ENCODE data around the gene TNFRSF9.

The TNFRSF9 gene

GRCh38 chr1:7940745-7941436, at the start of gene TNFRSF9:
Gene TNFRSF9 (minus strand): TSS chr1:7940839. CDS start chr1:7939994, 845 bp downstream.
- CTCF ChIA-PET, result interaction anchor here (0.5 to 1.7 kb wide), 2 partner anchors 39 to 187 kb away, joined by 3 to 4 read pairs; no protein-coding TSS in a partner anchor
- H3K4me1 Mint-ChIP-seq, result peaks cover 27% of the 10 kb centered on the region
- H3K9me3 Mint-ChIP-seq, result no peaks in the 10 kb centered on the region
- no peaks in the 10 kb centered on the region for H3K36me3 Mint-ChIP-seq
- peak within 1 kb of the TSS; percentile 45 for H3K4me3 Mint-ChIP-seq
- peaks cover 52% of the 10 kb centered on the region for H3K27me3 Mint-ChIP-seq
- no peak within 1 kb of the TSS for H3K27ac Mint-ChIP-seq
- DNase-seq, result peak; percentile 39

DNA sequence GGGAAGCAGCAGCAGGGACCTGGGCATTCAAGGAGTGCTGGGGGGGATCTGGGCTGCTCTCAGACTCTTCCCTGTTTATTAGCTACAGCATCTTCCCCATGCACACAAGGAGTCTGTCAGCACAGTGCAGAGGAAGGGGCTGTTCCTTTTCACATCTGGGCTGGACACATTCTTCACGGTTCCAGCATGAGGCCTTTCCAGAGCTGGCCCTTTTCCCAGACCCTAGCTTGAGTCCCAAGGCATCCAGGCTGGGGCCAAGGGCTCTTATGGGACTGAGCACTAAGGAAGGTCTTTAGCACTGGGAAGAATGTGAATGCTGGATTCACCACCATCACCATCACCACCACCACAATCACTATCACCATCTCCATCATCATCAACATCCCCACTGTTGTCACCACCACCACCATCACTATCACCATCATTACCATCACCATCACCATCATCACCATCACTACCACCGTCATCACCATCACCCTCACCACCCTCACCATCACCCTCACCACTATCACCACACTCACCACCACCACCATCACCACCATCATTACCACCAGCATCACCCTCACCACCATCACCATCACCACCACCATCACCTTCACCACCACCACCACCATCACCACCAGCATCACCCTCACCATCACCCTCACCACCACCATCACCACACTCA, 49.3 kb upstream of the TNFRSF9 start:
- H3K27ac Mint-ChIP-seq, result peak overlapping the region; percentile 4
- no peak for DNase-seq
- no peak overlapping the region for H3K4me3 Mint-ChIP-seq
- CTCF ChIA-PET, result no interaction called here
- H3K36me3 Mint-ChIP-seq, result peaks cover 21% of the 10 kb centered on the region
- no peaks in the 10 kb centered on the region for H3K27me3 Mint-ChIP-seq
- no peaks in the 10 kb centered on the region for H3K9me3 Mint-ChIP-seq
- H3K4me1 Mint-ChIP-seq, result no peaks in the 10 kb centered on the region

GRCh38 chr1:7988576-7988975, 47.9 kb upstream of the TNFRSF9 start:
- Mint-ChIP-seq H3K9me3 (no peaks in the 10 kb centered on the region), H3K27me3 (no peaks in the 10 kb centered on the region), H3K27ac (no peak overlapping the region), H3K36me3 (peaks cover 32% of the 10 kb centered on the region), H3K4me3 (no peak overlapping the region), H3K4me1 (no peaks in the 10 kb centered on the region)
- no peak for DNase-seq
- CTCF ChIA-PET, result interaction anchor here (0.7 to 1.5 kb wide), 2 partner anchors 13 to 88 kb away, joined by 3 to 9 read pairs; no protein-coding TSS in a partner anchor

GRCh38 chr1:7987528-7987927, 46.9 kb upstream of the TNFRSF9 start:
- H3K4me1 Mint-ChIP-seq, result peaks cover under 1% of the 10 kb centered on the region
- H3K36me3 Mint-ChIP-seq, result peaks cover 36% of the 10 kb centered on the region
- no peak for DNase-seq
- no peak overlapping the region for H3K4me3 Mint-ChIP-seq
- no peaks in the 10 kb centered on the region for H3K27me3 Mint-ChIP-seq
- H3K9me3 Mint-ChIP-seq, result no peaks in the 10 kb centered on the region
- CTCF ChIA-PET, result interaction anchor here (1.5 kb wide), 1 partner anchor 12 kb away, joined by 9 read pairs; no protein-coding TSS in a partner anchor
- H3K27ac Mint-ChIP-seq, result no peak overlapping the region

DNA sequence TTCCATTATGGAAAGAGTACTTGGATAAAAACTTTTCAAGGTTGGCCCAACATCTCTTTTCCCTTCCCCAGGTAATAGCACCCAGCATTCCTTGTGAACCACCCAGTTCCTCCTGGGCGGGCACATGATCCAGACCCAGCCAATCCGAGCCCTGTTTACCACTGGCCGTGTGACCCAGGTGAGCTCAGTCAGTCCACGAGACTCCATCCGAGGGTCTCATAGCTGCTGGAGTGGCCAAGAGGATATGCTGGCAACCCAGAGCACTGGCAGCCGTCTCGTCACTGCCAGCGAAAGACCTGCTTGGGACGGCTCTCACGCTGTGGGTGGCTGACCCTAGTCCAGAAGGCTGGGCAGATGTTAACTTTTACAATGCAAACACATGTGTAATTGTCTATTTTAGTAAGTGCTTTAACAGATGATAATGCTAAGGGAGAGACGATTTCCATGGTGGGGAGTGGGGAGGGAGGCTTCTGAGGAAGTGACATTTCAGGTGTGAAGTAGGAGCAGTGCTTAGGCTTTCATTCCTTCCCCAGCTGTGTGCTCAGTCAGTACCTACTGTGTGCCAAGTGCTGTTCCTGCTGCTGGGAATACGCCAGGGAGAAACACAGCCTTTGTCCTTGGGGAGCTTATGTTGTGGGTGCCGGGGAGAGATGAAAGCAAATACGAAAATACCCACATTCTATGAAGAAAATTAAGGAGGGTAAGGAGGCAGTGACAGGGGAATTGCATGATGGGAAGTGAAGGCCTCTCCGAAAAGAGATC, 45.4 kb upstream of the TNFRSF9 start:
- DNase-seq, result no peak
- no peaks in the 10 kb centered on the region for H3K27me3 Mint-ChIP-seq
- peaks cover 4% of the 10 kb centered on the region for H3K4me1 Mint-ChIP-seq
- H3K4me3 Mint-ChIP-seq, result no peak overlapping the region
- H3K9me3 Mint-ChIP-seq, result no peaks in the 10 kb centered on the region
- peak overlapping the region; percentile 39 for H3K27ac Mint-ChIP-seq
- peaks cover 38% of the 10 kb centered on the region for H3K36me3 Mint-ChIP-seq
- CTCF ChIA-PET, result no interaction called here

GRCh38 chr1:7984811-7985210, 44.2 kb upstream of the TNFRSF9 start:
- no peak overlapping the region for H3K27ac Mint-ChIP-seq
- H3K4me3 Mint-ChIP-seq, result no peak overlapping the region
- H3K36me3 Mint-ChIP-seq, result peaks cover 38% of the 10 kb centered on the region
- CTCF ChIA-PET, result interaction anchor here (0.9 to 2.1 kb wide), 2 partner anchors 9 to 30 kb away, joined by 3 to 5 read pairs; no protein-coding TSS in a partner anchor
- H3K4me1 Mint-ChIP-seq, result peaks cover 4% of the 10 kb centered on the region
- no peaks in the 10 kb centered on the region for H3K9me3 Mint-ChIP-seq
- no peak for DNase-seq
- H3K27me3 Mint-ChIP-seq, result no peaks in the 10 kb centered on the region

DNA sequence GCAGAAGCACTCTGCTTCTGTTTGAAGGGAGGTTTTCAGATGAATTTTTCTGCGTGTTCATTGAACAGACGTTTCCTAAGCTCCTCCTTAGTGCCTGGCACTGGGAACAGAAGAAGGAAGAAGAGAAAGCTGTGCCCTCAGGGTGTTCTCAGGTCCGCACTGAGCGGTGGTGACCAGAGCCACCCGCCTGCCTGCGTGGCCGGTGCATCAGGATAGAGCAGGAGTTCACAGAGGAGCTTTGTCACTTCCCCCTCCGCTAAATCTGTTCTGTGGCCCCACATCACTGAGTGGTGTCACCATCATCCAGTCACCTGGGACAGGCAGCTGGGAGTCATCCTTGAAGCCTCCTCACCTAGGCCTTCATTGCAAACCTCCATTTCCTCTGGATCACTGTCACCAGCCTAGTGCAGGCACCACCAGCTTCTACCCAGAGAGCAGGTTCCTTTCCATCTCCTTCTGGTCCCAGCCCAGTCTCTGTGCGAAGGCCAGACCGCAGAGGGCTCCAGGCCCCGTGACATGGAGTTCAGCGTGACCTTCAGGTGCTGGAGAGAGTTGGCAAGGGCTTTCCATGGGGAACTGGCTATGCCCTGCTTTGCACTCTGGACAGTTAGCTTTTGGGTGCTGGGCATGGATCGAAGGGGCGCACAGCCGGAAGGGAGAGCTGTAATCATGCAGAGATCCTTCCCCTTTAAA, 42.6 kb upstream of the TNFRSF9 start:
- no peaks in the 10 kb centered on the region for H3K9me3 Mint-ChIP-seq
- CTCF ChIA-PET, result interaction anchor here (0.6 to 4.5 kb wide), 9 partner anchors 8 to 333 kb away, joined by 3 to 28 read pairs (median 3); no protein-coding TSS in a partner anchor
- DNase-seq, result no peak
- peaks cover 43% of the 10 kb centered on the region for H3K36me3 Mint-ChIP-seq
- H3K4me3 Mint-ChIP-seq, result no peak overlapping the region
- H3K27ac Mint-ChIP-seq, result no peak overlapping the region
- H3K27me3 Mint-ChIP-seq, result no peaks in the 10 kb centered on the region
- peaks cover 4% of the 10 kb centered on the region for H3K4me1 Mint-ChIP-seq

- Mint-ChIP-seq H3K27ac (no peak overlapping the region), H3K4me3 (no peak overlapping the region), H3K4me1 (peaks cover 4% of the 10 kb centered on the region), H3K9me3 (no peaks in the 10 kb centered on the region), H3K36me3 (peaks cover 43% of the 10 kb centered on the region), H3K27me3 (no peaks in the 10 kb centered on the region)
- CTCF ChIA-PET, result interaction anchor here (0.7 to 4.5 kb wide), 5 partner anchors 10 to 447 kb away, joined by 3 to 28 read pairs (median 4); no protein-coding TSS in a partner anchor
- DNase-seq, result no peak
These were observed 40.3 kb upstream of the TNFRSF9 start for GRCh38 chr1:7980984-7981383.

DNA sequence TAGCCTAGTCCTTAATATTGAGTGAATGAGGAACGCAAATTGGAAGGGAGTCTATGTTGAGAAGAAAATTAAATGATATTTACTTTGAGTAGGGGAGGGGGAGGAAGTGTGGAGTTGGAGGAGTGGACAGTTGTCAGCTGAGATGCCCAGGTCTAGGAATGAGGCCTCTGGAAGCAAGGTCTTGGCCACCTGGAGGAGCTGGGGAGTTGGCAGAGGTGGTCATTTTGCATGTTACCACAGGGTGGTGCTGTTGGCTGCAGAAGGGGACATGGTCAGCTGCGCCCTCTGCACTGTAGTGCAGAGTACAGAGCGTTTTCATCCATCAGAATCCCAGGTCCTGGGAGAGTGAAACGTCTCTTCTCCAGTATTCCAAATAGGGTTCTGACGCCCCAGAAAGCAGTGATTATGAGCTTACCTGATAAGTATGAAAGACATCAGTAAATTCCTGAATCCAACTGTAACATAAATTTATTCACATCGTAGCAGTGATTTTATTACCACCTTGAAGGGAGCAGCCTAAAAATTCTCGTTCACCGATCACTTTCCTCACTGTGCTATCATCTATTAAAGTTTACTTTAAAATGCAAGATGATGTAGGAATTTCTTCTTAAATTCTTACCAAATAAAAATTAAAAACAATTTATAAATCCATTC, 34.7 kb upstream of the TNFRSF9 start:
- Mint-ChIP-seq H3K4me3 (no peak overlapping the region), H3K4me1 (no peaks in the 10 kb centered on the region), H3K27ac (no peak overlapping the region), H3K27me3 (no peaks in the 10 kb centered on the region), H3K9me3 (no peaks in the 10 kb centered on the region), H3K36me3 (peaks cover 37% of the 10 kb centered on the region)
- CTCF ChIA-PET, result interaction anchor here (0.6 to 1.7 kb wide), 15 partner anchors 9 to 565 kb away, joined by 3 to 11 read pairs (median 5); partner anchors contain the start of gene PARK7
- peak; percentile 46 for DNase-seq

- Mint-ChIP-seq H3K36me3 (peaks cover 39% of the 10 kb centered on the region), H3K4me1 (no peaks in the 10 kb centered on the region), H3K27ac (no peak overlapping the region), H3K9me3 (no peaks in the 10 kb centered on the region), H3K27me3 (no peaks in the 10 kb centered on the region), H3K4me3 (no peak overlapping the region)
- no peak for DNase-seq
- CTCF ChIA-PET, result interaction anchor here (1.5 kb wide), 1 partner anchor 10 kb away, joined by 8 read pairs; no protein-coding TSS in a partner anchor
These were observed 32.4 kb upstream of the TNFRSF9 start for GRCh38 chr1:7973086-7973485.

GRCh38 chr1:7972285-7972684, 31.6 kb upstream of the TNFRSF9 start:
- H3K4me1 Mint-ChIP-seq, result peaks cover 2% of the 10 kb centered on the region
- no peaks in the 10 kb centered on the region for H3K27me3 Mint-ChIP-seq
- peaks cover 39% of the 10 kb centered on the region for H3K36me3 Mint-ChIP-seq
- no peaks in the 10 kb centered on the region for H3K9me3 Mint-ChIP-seq
- CTCF ChIA-PET, result interaction anchor here (1.5 kb wide), 1 partner anchor 11 kb away, joined by 8 read pairs; no protein-coding TSS in a partner anchor
- H3K4me3 Mint-ChIP-seq, result no peak overlapping the region
- no peak for DNase-seq
- H3K27ac Mint-ChIP-seq, result no peak overlapping the region

GRCh38 chr1:7971024-7971423, 30.4 kb upstream of the TNFRSF9 start:
- H3K4me3 Mint-ChIP-seq, result no peak overlapping the region
- H3K27ac Mint-ChIP-seq, result no peak overlapping the region
- peaks cover 11% of the 10 kb centered on the region for H3K4me1 Mint-ChIP-seq
- no peaks in the 10 kb centered on the region for H3K9me3 Mint-ChIP-seq
- no peak for DNase-seq
- peaks cover 46% of the 10 kb centered on the region for H3K36me3 Mint-ChIP-seq
- CTCF ChIA-PET, result interaction anchor here (0.9 kb wide), 1 partner anchor 62 kb away, joined by 3 read pairs; no protein-coding TSS in a partner anchor
- H3K27me3 Mint-ChIP-seq, result no peaks in the 10 kb centered on the region

DNA sequence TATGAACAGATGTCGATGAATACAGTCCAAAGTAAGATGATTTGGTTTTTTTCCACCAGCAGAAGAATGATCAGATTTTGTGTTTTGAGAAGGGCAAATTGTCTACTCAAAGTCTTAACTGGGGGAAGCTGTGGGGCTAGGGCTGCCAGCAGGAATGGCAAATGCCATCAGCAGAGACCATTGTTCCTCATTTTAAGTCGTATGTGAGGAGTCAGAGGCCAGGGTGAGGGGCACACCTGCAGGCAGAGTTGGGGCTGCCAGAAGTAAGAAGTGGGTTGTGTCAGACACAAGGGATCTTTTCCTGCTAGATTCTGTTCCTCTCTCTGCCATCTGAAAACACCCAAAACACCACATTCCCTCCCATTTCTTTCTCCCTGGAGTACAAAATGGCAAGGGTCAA, 29.6 kb upstream of the TNFRSF9 start:
- Mint-ChIP-seq H3K4me1 (peaks cover 18% of the 10 kb centered on the region), H3K27ac (no peak overlapping the region), H3K4me3 (no peak overlapping the region), H3K27me3 (no peaks in the 10 kb centered on the region), H3K9me3 (no peaks in the 10 kb centered on the region), H3K36me3 (peaks cover 51% of the 10 kb centered on the region)
- no peak for DNase-seq
- CTCF ChIA-PET, result interaction anchor here (0.9 kb wide), 1 partner anchor 63 kb away, joined by 3 read pairs; no protein-coding TSS in a partner anchor
